ENCODE measurements around the gene CCDC188. TPM values are rescaled to one million over a fixed set of nuclear protein-coding genes. Genes with fewer than 3 reads are reported as not detected.

CCDC188 gene
- total RNA-seq, 1 experiment from 2014 or later, result not detected

- POLR2A ChIA-PET, result no interaction called here
- Mint-ChIP-seq H3K9me3 (no peaks in the 10 kb centered on the region), H3K27ac (no peak within 1 kb of the TSS)
Observed at GRCh38 chr22:20131597-20131858, 19.3 kb downstream of the CCDC188 start, which contains the start of gene ZDHHC8. Gene ZDHHC8 (plus strand): TSS chr22:20131804. CDS start chr22:20131948, 144 bp downstream.

GRCh38 chr22:20130731-20131596 is 19.9 kb downstream of the CCDC188 start:
- TF ChIP-seq SP1 (CRISPR knock-in tag; conservative IDR thresholded peaks at IDR 0.05), result peak; percentile 73
- no peak for TF ChIP-seq ERG (CRISPR knock-in tag; IDR thresholded peaks at IDR 0.05)
- no peak for TF ChIP-seq GRHL2 (CRISPR knock-in tag; IDR thresholded peaks at IDR 0.05; ENCODE audit: insufficient replicate concordance, severe bottlenecking)
- TF ChIP-seq ZSCAN18 (CRISPR knock-in tag; IDR thresholded peaks at IDR 0.05), result no peak
- H3K4me3 Mint-ChIP-seq, result peak overlapping the region; percentile 59
- no peaks in the 10 kb centered on the region for H3K9me3 Mint-ChIP-seq
- H3K27ac Mint-ChIP-seq, result no peak overlapping the region
- ChIA-PET CTCF (interaction anchor here (0.6 to 2.5 kb wide), 8 partner anchors 24 to 177 kb away, joined by 3 to 13 read pairs (median 4); partner anchors contain the start of gene DGCR8), POLR2A (interaction anchor here (0.5 kb wide), 1 partner anchor 9 kb away, joined by 3 read pairs; no protein-coding TSS in a partner anchor)
- H3K27me3 Mint-ChIP-seq (ENCODE audit: low read depth), result no peaks in the 10 kb centered on the region
- DNase-seq (ENCODE audit: low spot score), result peak; percentile 77
- ATAC-seq, result peak; percentile 61
- H3K4me1 Mint-ChIP-seq, result 0 out of 2 replicates have a peak, but pooled peaks cover 6% of the 10 kb centered on the region
- H3K36me3 Mint-ChIP-seq, result peaks cover 19% of the 10 kb centered on the region

More at GRCh38 chr22:20131597-20131858, 19.3 kb downstream of the CCDC188 start, which contains the start of gene ZDHHC8:
- CTCF ChIA-PET, result interaction anchor here (1.3 to 2.5 kb wide), 2 partner anchors 23 to 178 kb away, joined by 6 to 13 read pairs; no protein-coding TSS in a partner anchor
- TF ChIP-seq E2F4 (CRISPR knock-in tag; IDR thresholded peaks at IDR 0.05; ENCODE audit: borderline replicate concordance, low read depth) (no peak), ZNF425 (CRISPR knock-in tag; conservative IDR thresholded peaks at IDR 0.05) (no peak), ELF4 (CRISPR knock-in tag; IDR thresholded peaks at IDR 0.05; ENCODE audit: low read depth) (no peak), FOXK1 (CRISPR knock-in tag; IDR thresholded peaks at IDR 0.05) (no peak), PREB (CRISPR knock-in tag; IDR thresholded peaks at IDR 0.05; ENCODE audit: borderline replicate concordance) (no peak), ATF2 (CRISPR knock-in tag; IDR thresholded peaks at IDR 0.05; ENCODE audit: borderline replicate concordance, low read depth) (no peak)
- DNase-seq (ENCODE audit: low spot score) (no peak), ATAC-seq (peak; percentile 1; the same call in 1 of the 2 replicates)
- H3K27me3 Mint-ChIP-seq (ENCODE audit: low read depth), result no peaks in the 10 kb centered on the region
- 0 out of 2 replicates have a peak, but pooled peaks cover 6% of the 10 kb centered on the region for H3K4me1 Mint-ChIP-seq
- H3K36me3 Mint-ChIP-seq, result peaks cover 13% of the 10 kb centered on the region
- peak within 1 kb of the TSS; percentile 62 for H3K4me3 Mint-ChIP-seq

Data from WTC11 (cell line).